Natural killer cell (primary cell): ENCODE measurements around the gene STAT5A. TPM values are rescaled to one million over a fixed set of nuclear protein-coding genes. Genes with fewer than 3 reads are reported as not detected.

ENCODE experiments used
- ATAC-seq, 3 donors: fragments of 150-1000 bp in 2 of 3; fragments of 200-7000 bp in 1 of 3; cut with Tn5 transposase; 1 replicate in 1 of 3; 2 replicates in 2 of 3; pipeline ENCODE4 v1.10.0; 2021; ENCODE audit warnings: mild to moderate bottlenecking in 2 of 3, moderate library complexity in 2 of 3
- DNase-seq, 2 donors: peaks; one replicate each; pipeline versions ENCODE4 v3.0.0 to v3.0.0-alpha.2; 2013 to 2021; ENCODE audit warnings: mixed read lengths in 1 of 2
- H3K27ac ChIP-seq: one replicate; pipeline ENCODE4 v1.5.1; 2013; ENCODE audit warnings: mild to moderate bottlenecking, low read length
- H3K27me3 ChIP-seq: one replicate; pipeline ENCODE4 v1.6.1; 2013; ENCODE audit warnings: low read length; ENCODE audit not compliant: control insufficient read depth, insufficient read depth
- H3K36me3 ChIP-seq: one replicate; pipeline ENCODE4 v1.6.1; 2013; ENCODE audit warnings: low read length; ENCODE audit not compliant: control insufficient read depth, insufficient read depth
- H3K4me1 ChIP-seq: one replicate; pipeline ENCODE4 v1.6.1; 2013; ENCODE audit warnings: low read length; ENCODE audit not compliant: control insufficient read depth, insufficient read depth
- H3K4me3 ChIP-seq: one replicate; pipeline ENCODE4 v1.5.1; 2013; ENCODE audit warnings: low read length
- H3K9me3 ChIP-seq: one replicate; pipeline ENCODE4 v1.6.1; 2013; ENCODE audit warnings: low read length; ENCODE audit not compliant: control insufficient read depth, insufficient read depth
- H3K27ac Mint-ChIP-seq, 2 donors: one replicate each; pipeline ENCODE4 v1.8.0; 2022; ENCODE audit warnings: mild to moderate bottlenecking in 2 of 2, mixed read lengths in 2 of 2, moderate library complexity in 1 of 2
- H3K27me3 Mint-ChIP-seq, 2 donors: one replicate each; pipeline ENCODE4 v1.8.0; 2022; ENCODE audit warnings: low read depth in 2 of 2, mixed read lengths in 2 of 2
- H3K36me3 Mint-ChIP-seq: one replicate; pipeline ENCODE4 v1.8.0; 2022; ENCODE audit warnings: mixed read lengths
- H3K4me1 Mint-ChIP-seq, 2 donors: one replicate each; pipeline ENCODE4 v1.8.0; 2022; ENCODE audit warnings: mixed read lengths in 2 of 2
- H3K4me3 Mint-ChIP-seq: one replicate; pipeline ENCODE4 v1.8.0; 2022; ENCODE audit warnings: mild to moderate bottlenecking, moderate library complexity, mixed read lengths
- H3K9me3 Mint-ChIP-seq, 2 donors: one replicate each; pipeline ENCODE4 v1.8.0; 2022; ENCODE audit warnings: mixed read lengths in 2 of 2
- CTCF ChIP-seq: fragments of 200-600 bp; IDR thresholded peaks from one replicate; pipeline ENCODE4 v1.8.0; 2022; ENCODE audit warnings: antibody characterized with exemption
- WGBS: methylation state at CpG from one replicate; pipeline ENCODE4 v1.1.7; 2013; ENCODE audit warnings: missing lambda C conversion rate; ENCODE audit not compliant: insufficient coverage; 5-methylcytosine and 5-hydroxymethylcytosine counted together
- intact Hi-C: fragments of 100-400 bp; cut with micrococcal nuclease; formaldehyde crosslinking; loops from one replicate; pipeline ENCODE4 v1.14.2; 2022
- total RNA-seq, 4 donors: library from RNA; stranded (reverse); fragments of 120-200 nt in 1 of 4; gene quantifications; one replicate each; pipeline versions ENCODE4 v1.2.3 to v1.2.4, GENCODE V29; 2013 to 2022

STAT5A gene
- total RNA-seq, 3 donors from 2014 or later (not counting 1 experiment from before 2014, with no cell fraction given), result 112 to 135 (median 117) TPM

DNA sequence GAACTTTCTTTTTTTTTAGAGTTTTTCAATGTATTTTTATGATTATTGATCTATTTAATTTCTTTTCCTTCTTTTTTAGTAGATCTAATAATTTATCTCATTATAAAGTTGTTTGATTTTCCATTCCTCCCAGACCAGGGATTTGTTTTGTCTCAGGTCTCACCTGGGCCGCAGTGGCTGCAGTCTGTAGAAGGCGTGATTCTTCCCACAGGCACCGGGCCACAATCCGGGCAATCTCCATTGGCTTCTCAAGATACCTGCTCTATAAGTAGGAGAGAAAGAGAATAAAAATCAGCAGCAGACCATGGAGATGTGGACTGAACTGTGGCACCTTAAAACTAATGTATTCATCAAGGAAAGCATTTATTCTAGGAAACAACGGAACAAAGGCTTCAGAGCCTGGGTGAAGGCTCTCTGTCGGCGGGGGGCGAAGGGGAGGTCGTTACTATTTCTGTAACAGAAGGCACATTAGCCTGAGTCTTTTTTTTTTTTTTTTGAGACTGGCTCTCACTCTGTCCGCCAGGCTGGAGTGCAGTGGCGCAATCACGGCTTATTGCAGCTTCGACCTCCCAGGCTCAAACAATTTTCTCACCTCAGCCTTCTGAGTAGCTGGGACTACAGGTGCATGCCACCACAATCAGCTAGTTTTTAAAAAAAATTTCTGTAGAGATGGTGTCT lies 57.2 kb downstream of the STAT5A start:
- H3K4me3 ChIP-seq, result no peak overlapping the region
- DNase-seq (no peak), ATAC-seq (no peak)
- no peak for TF ChIP-seq CTCF
- no peaks in the 10 kb centered on the region for H3K36me3 Mint-ChIP-seq
- no peaks in the 10 kb centered on the region for H3K27me3 ChIP-seq
- H3K4me3 Mint-ChIP-seq, result no peak overlapping the region
- H3K4me1 Mint-ChIP-seq, result peaks cover 45 to 50% of the 10 kb centered on the region in 2 donors
- peaks cover 16% of the 10 kb centered on the region for H3K4me1 ChIP-seq
- WGBS, result 92% methylated on average over 9 of the region's 13 CpGs
- intact Hi-C loops, result no loop called here
- H3K36me3 ChIP-seq, result peaks cover 35% of the 10 kb centered on the region
- H3K27me3 Mint-ChIP-seq, result no peaks in the 10 kb centered on the region
- H3K27ac ChIP-seq, result no peak overlapping the region
- no peak overlapping the region for H3K27ac Mint-ChIP-seq
- H3K9me3 ChIP-seq, result no peaks in the 10 kb centered on the region
- H3K9me3 Mint-ChIP-seq, result no peaks in the 10 kb centered on the region

DNA sequence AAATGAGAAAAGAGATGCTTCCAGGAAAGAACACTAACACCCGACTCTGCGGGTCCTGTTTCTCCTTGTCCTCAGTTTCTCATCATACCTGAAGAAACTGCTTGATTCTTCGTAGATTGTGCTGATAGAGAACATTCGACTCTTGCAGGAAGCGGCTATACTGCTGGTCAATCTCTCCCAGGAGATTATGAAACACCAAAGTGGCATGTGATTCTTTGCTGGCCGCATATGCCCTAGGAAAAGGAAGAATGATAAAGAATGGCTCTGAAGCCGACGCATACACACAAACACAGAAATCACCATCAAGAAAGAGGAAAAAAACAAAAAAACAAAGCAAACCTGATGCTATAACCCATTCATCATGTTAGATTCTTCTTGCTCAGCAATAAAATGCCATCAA lies 58.2 kb downstream of the STAT5A start:
- Histone ChIP-seq H3K36me3 (peaks cover 30% of the 10 kb centered on the region), H3K27ac (no peak overlapping the region), H3K4me1 (peaks cover 8% of the 10 kb centered on the region), H3K27me3 (no peaks in the 10 kb centered on the region), H3K4me3 (no peak overlapping the region), H3K9me3 (no peaks in the 10 kb centered on the region)
- WGBS, result 100% methylated on average over 7 of the region's 8 CpGs
- intact Hi-C loops, result no loop called here
- Mint-ChIP-seq H3K36me3 (no peaks in the 10 kb centered on the region), H3K9me3 (no peaks in the 10 kb centered on the region), H3K4me3 (no peak overlapping the region), H3K27me3 (no peaks in the 10 kb centered on the region), H3K27ac (no peak overlapping the region), H3K4me1 (peaks cover 35 to 41% of the 10 kb centered on the region in 2 donors)
- DNase-seq (no peak), ATAC-seq (no peak)
- TF ChIP-seq CTCF, result no peak

DNA sequence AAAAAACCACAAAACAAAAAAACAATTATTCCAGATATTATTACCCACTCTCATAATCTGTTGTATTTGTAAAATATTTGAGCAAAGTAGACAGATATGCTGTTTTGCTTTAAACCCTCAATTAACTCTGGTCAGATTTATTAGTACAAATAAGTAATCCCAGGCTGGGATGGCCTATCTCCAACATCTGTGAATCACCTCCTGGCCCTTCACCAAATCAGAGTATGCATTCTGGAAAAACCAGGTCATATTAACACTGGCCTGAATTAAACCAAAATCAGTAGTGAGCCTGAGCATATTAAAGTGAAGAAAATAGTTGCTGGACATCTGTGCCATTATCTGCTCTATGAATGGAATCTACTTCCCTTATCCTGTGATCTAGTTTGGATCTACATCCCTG lies 58.9 kb downstream of the STAT5A start:
- no peak overlapping the region for H3K4me3 Mint-ChIP-seq
- Histone ChIP-seq H3K4me1 (peaks cover 1% of the 10 kb centered on the region), H3K36me3 (peaks cover 27% of the 10 kb centered on the region), H3K27ac (no peak overlapping the region), H3K9me3 (no peaks in the 10 kb centered on the region), H3K27me3 (no peaks in the 10 kb centered on the region), H3K4me3 (no peak overlapping the region)
- no peaks in the 10 kb centered on the region for H3K27me3 Mint-ChIP-seq
- H3K36me3 Mint-ChIP-seq, result no peaks in the 10 kb centered on the region
- DNase-seq, result no peak
- H3K4me1 Mint-ChIP-seq, result peaks cover 33 to 39% of the 10 kb centered on the region in 2 donors
- TF ChIP-seq CTCF, result no peak
- H3K27ac Mint-ChIP-seq, result peak overlapping the region; percentile 39 to 53
- H3K9me3 Mint-ChIP-seq, result no peaks in the 10 kb centered on the region
- no peak for ATAC-seq
- intact Hi-C loops, result no loop called here

- Mint-ChIP-seq H3K9me3 (no peaks in the 10 kb centered on the region), H3K36me3 (no peaks in the 10 kb centered on the region), H3K27me3 (no peaks in the 10 kb centered on the region), H3K4me3 (no peak overlapping the region), H3K4me1 (peaks cover 36 to 39% of the 10 kb centered on the region in 2 donors), H3K27ac (peak overlapping the region; percentile 39 to 53)
- H3K4me1 ChIP-seq, result no peaks in the 10 kb centered on the region
- intact Hi-C loops, result no loop called here
- no peak overlapping the region for H3K4me3 ChIP-seq
- no peak for DNase-seq
- H3K9me3 ChIP-seq, result no peaks in the 10 kb centered on the region
- ATAC-seq, result no peak
- H3K27ac ChIP-seq, result no peak overlapping the region
- WGBS, result 97% methylated on average over 3 of the region's 3 CpGs
- H3K36me3 ChIP-seq, result peaks cover 25% of the 10 kb centered on the region
- TF ChIP-seq CTCF, result no peak
- no peaks in the 10 kb centered on the region for H3K27me3 ChIP-seq
These were observed 59.3 kb downstream of the STAT5A start for GRCh38 chr17:42347606-42348005.
